ENCODE measurements around the gene GSTK1.
"Not testable (repeated sequence)": the region's sequence is repeated elsewhere in the genome, so short reads cannot be mapped to it uniquely, and the experiment has no call there.

GSTK1 gene

GRCh38 chr7:143238289-143238980 lies 24.8 kb upstream of the GSTK1 start:
- DNase-seq (ENCODE audit: low read depth in 2 of 2), result no peak

GRCh38 chr7:143239813-143240212 lies 23.4 kb upstream of the GSTK1 start:
- DNase-seq (ENCODE audit: low read depth in 2 of 2), result no peak

GRCh38 chr7:143240291-143241168 lies 22.7 kb upstream of the GSTK1 start:
- DNase-seq (ENCODE audit: low read depth in 2 of 2), result peak; percentile 34 to 50

- no peak for DNase-seq (ENCODE audit: low read depth in 2 of 2)
These were observed 20.9 kb upstream of the GSTK1 start for GRCh38 chr7:143242306-143242705.

DNA sequence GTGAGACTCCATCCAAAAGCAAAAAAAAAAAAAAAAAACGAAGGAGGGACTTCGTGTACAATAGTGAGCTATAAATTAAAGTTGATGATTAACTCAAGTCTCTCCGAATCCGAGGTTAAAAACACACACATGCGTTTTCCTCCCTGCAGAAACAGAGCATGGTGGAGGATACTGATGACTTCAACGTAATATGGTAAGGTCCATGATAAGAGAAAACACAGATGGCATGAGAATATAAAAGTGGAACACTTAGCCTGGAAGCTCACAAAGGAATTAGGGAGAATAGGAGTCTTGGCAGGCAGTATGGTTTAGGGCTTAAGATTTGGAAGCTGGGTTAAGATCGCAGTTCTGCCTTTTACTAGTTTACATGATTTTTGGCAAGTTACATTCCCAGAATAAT lies 20.1 kb upstream of the GSTK1 start:
- no peak for DNase-seq (ENCODE audit: low read depth in 2 of 2)

- DNase-seq (ENCODE audit: low read depth in 2 of 2), result no peak
These were observed 19.6 kb upstream of the GSTK1 start for GRCh38 chr7:143243614-143244013.

GRCh38 chr7:143244321-143244720 lies 18.9 kb upstream of the GSTK1 start:
- no peak for DNase-seq (ENCODE audit: low read depth in 2 of 2)

DNA sequence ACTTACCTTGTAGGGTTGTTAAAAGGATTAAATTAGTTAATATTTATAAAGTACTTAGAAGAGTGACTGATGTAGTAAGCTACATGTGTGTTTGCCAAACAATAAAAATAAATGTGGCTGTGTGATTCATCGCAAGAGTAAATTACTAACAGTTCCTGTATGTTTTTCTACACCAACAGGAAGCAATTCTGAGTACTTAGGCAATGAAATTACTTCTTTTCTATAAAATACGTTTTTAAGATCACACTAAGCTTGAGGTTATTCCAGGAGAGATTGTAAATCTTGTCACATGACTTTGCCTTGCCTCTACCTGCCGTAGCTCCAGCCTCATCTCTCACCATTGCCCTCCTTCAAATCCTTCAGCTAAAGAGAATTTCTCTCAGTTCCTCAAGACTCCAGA lies 18.1 kb upstream of the GSTK1 start:
- DNase-seq (ENCODE audit: low read depth in 2 of 2), result no peak

DNA sequence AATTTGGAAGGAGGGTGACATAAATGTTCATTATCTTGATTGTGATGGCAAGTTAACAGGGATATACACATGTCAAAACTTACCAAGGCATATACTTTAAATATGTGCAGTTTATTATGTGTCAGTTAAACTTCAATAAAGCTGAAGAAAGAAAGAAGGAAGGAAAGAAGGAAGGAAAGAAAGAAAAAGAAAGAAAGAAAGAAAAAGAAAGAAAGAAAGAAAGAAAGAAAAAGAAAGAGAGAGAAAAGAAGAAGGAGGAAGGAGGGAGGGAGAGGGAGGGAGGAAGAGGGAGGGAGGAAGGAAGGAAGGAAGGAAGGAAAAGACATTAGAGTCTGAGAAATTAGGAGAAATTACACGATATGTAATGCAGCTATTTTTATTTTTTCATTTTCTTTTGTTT lies 15.9 kb upstream of the GSTK1 start:
- DNase-seq (ENCODE audit: low read depth in 2 of 2), result no peak

GRCh38 chr7:143248761-143249354 lies 14.4 kb upstream of the GSTK1 start:
- no peak for DNase-seq (ENCODE audit: low read depth in 2 of 2)

GRCh38 chr7:143250199-143250598 lies 13.0 kb upstream of the GSTK1 start:
- no peak for DNase-seq (ENCODE audit: low read depth in 2 of 2)

DNA sequence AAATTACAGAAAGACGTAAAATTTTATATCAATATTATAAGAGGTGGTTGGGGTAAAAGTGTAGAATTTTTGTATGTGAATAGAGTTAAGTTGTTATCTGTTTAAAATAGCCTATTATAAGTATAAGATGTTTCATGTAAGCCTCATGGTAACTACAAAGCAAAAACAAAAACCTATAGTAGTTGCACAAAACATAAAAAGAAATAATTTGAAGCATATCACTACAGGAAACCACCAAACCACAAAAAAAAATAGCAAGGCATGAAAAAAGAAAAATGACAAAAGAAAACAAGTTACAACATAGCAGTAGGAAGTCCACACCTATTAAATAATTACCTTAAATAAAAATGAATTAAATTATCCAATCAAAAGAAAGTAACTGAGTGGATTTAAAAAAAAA lies 12.4 kb upstream of the GSTK1 start:
- DNase-seq (ENCODE audit: low read depth in 2 of 2), result no peak

- no peak for DNase-seq (ENCODE audit: low read depth in 2 of 2)
These were observed 11.2 kb upstream of the GSTK1 start for GRCh38 chr7:143252006-143252405.

DNA sequence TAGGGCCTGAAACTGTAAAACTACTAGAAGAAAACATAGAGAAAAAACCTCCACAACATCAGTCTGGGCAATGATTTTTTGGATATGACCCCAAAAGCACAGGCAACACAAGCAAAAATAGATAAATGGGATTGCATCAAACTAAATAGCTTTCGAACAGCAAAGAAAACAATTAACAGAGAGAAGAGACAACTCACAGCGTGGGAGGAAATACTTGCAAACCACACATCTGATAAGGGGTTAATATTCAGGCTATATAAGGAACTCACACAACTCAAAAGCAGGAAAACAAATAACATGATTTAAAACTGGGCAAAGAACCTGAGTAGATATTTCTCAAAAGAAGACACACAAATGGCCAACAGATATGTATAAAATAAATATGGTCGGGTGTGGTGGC lies 7.7 kb upstream of the GSTK1 start:
- DNase-seq (ENCODE audit: low read depth in 2 of 2), result no peak

- no peak for DNase-seq (ENCODE audit: low read depth in 2 of 2)
These were observed 6.9 kb upstream of the GSTK1 start for GRCh38 chr7:143256325-143256724.

DNA sequence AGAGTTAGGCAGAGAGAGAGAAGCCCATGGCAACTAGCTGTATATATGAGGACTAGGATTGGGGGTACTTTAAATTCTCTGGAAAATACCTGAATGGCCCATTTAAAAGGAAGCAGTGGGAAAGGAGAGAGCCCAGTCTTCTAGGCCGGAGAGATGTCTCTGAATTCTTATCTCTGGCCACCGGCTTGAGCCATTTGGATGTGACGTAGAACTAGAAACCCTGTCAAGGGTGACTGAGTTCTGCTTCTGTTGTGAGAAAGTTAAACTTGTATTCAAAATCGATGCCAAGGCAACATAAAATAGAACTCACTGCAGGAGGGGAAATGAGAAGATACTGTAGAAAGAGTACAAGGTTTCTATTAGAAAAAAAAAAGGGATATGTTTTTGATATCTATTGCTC lies 6.3 kb upstream of the GSTK1 start:
- no peak for DNase-seq (ENCODE audit: low read depth in 2 of 2)

- no peak for DNase-seq (ENCODE audit: low read depth in 2 of 2)
These were observed 5.7 kb upstream of the GSTK1 start for GRCh38 chr7:143257501-143257900.

DNA sequence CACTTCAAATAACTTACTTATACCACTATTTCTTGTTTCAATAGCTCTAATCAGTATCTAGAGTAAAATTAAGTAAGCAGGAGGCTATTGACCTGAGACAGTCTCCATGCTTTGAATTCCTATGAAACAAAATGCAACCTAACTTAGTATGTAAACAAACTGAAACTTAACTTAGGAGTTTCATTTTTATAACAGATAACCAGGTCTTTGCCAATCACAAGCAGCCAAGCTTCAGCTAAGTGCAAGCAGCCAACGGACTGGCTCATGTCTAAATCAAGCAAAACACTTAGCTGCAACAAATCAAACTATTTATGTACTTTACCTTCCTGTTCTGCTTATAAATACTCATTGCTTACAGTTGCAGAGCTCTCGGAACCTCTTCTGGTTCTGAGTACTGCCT lies 4.4 kb upstream of the GSTK1 start:
- DNase-seq (ENCODE audit: low read depth in 2 of 2), result no peak

GRCh38 chr7:143259765-143260164 lies 3.5 kb upstream of the GSTK1 start:
- no peak for DNase-seq (ENCODE audit: low read depth in 2 of 2)

- DNase-seq (ENCODE audit: low read depth in 2 of 2), result no peak
These were observed 1.3 kb upstream of the GSTK1 start for GRCh38 chr7:143261901-143262300.

DNA sequence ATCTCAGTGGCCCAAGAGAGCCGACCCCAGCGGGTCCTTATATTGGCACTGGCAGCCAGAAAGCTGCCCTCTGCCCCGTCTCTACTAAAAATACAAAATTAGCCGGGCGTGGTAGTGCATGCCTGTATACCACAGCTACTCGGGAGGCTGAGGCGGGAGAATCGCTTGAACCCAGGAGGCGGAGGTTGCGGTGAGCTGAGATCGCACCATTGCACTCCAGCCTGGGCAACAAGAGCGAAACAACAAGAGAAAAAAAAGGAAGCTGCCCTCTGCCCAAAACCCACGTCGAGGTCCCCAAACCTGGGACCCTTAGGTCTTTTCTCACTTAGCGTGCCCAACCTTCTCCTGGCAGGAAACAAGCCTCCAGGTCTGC lies 941 bp downstream of the GSTK1 start:
- not testable (repeated sequence) for DNase-seq (ENCODE audit: low read depth in 2 of 2)

DNA sequence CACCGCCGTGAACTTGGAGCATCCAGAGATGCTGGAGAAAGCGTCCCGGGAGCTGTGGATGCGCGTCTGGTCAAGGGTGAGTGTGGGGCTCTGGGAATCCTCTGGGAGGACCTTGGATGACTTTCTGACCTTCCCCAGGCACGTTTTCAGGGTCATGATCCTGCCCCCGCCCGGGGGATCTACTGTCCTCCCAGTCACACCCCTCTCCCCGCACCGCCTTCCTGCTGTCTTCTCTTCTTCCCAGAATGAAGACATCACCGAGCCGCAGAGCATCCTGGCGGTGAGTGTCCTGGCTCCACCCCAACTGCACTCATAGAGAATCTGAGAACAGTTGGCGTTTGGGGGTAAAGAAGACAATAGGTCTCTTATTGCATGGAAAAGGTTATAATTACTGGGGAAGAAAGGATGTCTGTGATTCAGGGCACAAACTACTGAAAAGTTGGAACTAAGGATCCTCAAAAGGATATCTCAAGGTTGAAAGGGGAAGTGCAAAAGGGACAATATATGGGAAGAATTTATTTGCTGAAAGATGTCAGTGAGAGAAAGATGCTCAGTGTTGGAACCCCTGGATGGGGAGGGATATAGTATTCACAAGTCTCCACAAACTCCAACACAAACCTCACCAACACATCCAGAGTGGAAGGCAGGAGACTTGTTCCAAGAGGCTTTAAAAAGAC lies 1.9 kb downstream of the GSTK1 start:
- no peak for DNase-seq (ENCODE audit: low read depth in 2 of 2)
